Mucosa of descending colon (tissue), 3 donors: ENCODE results near the gene FBP2. TPM values are rescaled to one million over a fixed set of nuclear protein-coding genes. Genes with fewer than 3 reads are reported as not detected.

Source experiments
- ATAC-seq: fragments of 200-7000 bp; cut with Tn5 transposase; one replicate; pipeline ENCODE4 v1.9.1; 2020; ENCODE audit warnings: mild to moderate bottlenecking, moderate library complexity
- DNase-seq, 3 donors: peaks; one replicate each; pipeline ENCODE4 v3.0.0-alpha.2; 2020
- H3K36me3 ChIP-seq: fragments of 200-600 bp; one replicate; pipeline ENCODE4 v1.8.0; 2021; ENCODE audit warnings: low read depth, mild to moderate bottlenecking
- H3K4me1 ChIP-seq: fragments of 200-600 bp; one replicate; pipeline ENCODE4 v1.8.0; 2021; ENCODE audit warnings: low read depth, mild to moderate bottlenecking
- H3K4me3 ChIP-seq: fragments of 200-600 bp; one replicate; pipeline ENCODE4 v1.8.0; 2021; ENCODE audit warnings: mild to moderate bottlenecking
- H3K9me3 ChIP-seq: fragments of 200-600 bp; one replicate; pipeline ENCODE4 v1.8.0; 2021; ENCODE audit warnings: mild to moderate bottlenecking
- intact Hi-C, 2 donors: fragments of 100-400 bp; cut with DNase I in 1 of 2; cut with micrococcal nuclease in 1 of 2; formaldehyde crosslinking; loops; one replicate each; pipeline versions ENCODE4 v1.11.0 to v1.11.1; 2022; cut with DNase I, micrococcal nuclease
- total RNA-seq, 3 donors: library from RNA; stranded (reverse); fragmentation: NEBNext Ultra II Directional in 2 of 3; extraction: Animal tissue kit (Norgen Biotek cat#: 25700) in 2 of 3; gene quantifications; one replicate each; pipeline versions ENCODE4 v1.2.1 to v1.2.4, GENCODE V29; 2021 to 2023
- TF ChIP-seq, protein P1 (sequence below): fragments of 200-600 bp; IDR thresholded peaks from one replicate; pipeline ENCODE4 v1.8.0; 2022; ENCODE audit warnings: antibody characterized with exemption, mild to moderate bottlenecking
- donor health status: DM: no; HTN: no; CAD: no; lungs with moderate emphysema.
- donor health status: DM: no; HTN: no; CAD: no.
- donor health status: DM: no; HTN: yes; CAD: no.

FBP2 gene
- total RNA-seq, 3 donors from 2014 or later: not detected

DNA sequence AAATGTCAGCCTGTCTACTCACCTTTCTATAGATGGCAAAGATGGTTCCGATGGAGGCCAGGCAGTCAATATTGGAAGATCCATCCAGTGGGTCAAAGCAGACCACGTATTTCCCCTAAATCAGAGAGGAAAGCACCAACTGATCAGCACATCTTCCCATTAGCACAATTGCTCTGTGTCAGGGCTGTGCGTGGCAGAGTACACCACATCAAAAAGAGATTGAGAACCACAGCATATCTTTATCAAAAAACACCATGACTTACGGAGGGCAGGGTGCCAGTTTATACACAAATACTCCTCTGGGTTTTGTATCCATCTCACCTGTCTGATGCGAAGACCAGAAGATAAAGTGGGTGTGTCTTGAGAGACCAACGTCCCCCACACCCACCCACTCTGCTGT, 9.1 kb downstream of the FBP2 start:
- Histone ChIP-seq H3K36me3 (no peaks in the 10 kb centered on the region), H3K4me3 (no peak overlapping the region), H3K9me3 (no peaks in the 10 kb centered on the region), H3K4me1 (no peaks in the 10 kb centered on the region)
- DNase-seq (no peak), ATAC-seq (no peak)
- intact Hi-C loops: no loop called here
- TF ChIP-seq, protein P1, sequence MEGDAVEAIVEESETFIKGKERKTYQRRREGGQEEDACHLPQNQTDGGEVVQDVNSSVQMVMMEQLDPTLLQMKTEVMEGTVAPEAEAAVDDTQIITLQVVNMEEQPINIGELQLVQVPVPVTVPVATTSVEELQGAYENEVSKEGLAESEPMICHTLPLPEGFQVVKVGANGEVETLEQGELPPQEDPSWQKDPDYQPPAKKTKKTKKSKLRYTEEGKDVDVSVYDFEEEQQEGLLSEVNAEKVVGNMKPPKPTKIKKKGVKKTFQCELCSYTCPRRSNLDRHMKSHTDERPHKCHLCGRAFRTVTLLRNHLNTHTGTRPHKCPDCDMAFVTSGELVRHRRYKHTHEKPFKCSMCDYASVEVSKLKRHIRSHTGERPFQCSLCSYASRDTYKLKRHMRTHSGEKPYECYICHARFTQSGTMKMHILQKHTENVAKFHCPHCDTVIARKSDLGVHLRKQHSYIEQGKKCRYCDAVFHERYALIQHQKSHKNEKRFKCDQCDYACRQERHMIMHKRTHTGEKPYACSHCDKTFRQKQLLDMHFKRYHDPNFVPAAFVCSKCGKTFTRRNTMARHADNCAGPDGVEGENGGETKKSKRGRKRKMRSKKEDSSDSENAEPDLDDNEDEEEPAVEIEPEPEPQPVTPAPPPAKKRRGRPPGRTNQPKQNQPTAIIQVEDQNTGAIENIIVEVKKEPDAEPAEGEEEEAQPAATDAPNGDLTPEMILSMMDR: no peak

DNA sequence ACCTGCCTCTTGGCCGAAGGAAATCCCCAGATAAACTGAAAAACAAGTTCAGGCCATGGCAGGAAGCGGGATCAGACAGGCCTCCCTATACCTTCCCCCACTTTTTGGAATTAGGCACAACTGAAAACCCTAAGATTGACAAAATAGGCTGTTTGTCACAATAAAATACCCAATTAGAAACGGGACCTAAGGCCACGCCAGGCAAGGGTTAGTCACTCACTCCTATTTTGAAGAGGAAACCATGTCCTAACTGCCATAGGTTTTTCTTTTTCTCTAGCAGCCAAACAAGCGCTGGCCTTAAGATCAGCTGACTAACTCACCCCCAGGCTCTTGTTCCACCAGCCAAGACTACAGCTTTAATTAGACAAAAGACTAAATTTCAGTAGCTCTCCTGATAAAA, 11.9 kb downstream of the FBP2 start:
- intact Hi-C loops: no loop called here
- ATAC-seq (no peak), DNase-seq (no peak)
- H3K4me1 ChIP-seq: no peaks in the 10 kb centered on the region
- no peaks in the 10 kb centered on the region for H3K9me3 ChIP-seq
- TF ChIP-seq, protein P1: no peak
- H3K36me3 ChIP-seq: no peaks in the 10 kb centered on the region
- no peak overlapping the region for H3K4me3 ChIP-seq

DNA sequence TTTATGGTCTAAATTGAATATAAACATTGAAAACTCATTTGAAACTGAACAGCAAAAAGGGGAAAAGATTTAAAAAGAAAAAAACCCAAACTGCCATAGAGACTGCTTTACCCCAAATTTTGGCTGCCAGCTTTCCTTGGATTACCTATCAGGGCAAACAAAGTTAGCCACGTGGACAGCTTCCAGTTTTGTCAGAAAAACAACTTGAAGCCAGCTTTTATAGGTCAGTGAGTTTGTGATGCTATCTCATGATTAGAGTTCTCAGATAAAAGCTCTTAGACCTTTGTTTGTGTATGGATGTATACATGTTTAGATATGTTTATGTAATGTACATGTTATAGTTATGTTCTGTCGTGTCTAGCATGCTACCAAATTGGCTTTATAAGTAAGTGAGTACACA, 16.1 kb downstream of the FBP2 start:
- DNase-seq: no peak
- TF ChIP-seq, protein P1: no peak
- ATAC-seq: no peak
- no peaks in the 10 kb centered on the region for H3K4me1 ChIP-seq
- no peak overlapping the region for H3K4me3 ChIP-seq
- intact Hi-C loops: no loop called here
- no peaks in the 10 kb centered on the region for H3K36me3 ChIP-seq
- H3K9me3 ChIP-seq: no peaks in the 10 kb centered on the region

DNA sequence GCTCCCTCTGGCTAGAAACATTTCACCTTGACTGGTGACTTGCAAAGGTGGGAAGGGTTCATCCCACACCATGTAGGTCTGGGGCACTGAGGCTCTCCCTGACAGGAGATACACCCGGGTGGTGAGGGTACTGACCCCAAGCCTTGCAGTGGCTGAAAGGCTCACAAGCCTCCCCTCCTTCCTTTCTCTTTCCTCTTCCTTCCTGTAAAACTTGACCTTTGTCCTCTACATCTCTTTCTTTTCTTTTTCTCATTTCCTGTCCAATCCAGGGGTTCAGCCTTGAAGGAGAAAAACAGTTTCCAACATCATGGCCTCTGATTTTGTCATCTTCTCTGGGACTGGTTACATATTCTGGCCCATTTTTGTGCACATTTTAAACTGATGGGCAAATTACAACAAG, 16.6 kb downstream of the FBP2 start:
- intact Hi-C loops: no loop called here
- Histone ChIP-seq H3K9me3 (no peaks in the 10 kb centered on the region), H3K4me1 (no peaks in the 10 kb centered on the region), H3K4me3 (no peak overlapping the region), H3K36me3 (no peaks in the 10 kb centered on the region)
- ATAC-seq (peak; percentile 69), DNase-seq (no peak)
- TF ChIP-seq, protein P1: no peak

DNA sequence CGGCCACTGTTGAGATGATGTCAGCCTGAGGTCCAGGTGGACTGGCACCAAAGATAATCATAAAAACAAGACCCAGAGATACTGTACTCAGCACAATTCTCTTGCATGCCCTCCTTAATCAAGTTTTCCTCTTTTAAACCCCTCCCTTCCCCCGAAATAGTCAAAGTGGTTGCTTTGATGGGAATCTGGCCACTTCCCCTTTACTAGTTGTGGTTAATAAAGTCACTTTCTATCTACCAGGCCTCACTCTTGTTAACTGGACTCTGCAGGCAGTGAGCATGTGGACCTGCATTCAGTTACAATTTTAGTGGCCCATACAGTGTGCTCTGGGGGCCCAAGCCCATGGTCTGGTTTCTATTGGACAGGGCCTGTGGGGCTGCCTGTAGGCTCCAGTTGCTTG, 17.5 kb downstream of the FBP2 start:
- Histone ChIP-seq H3K36me3 (no peaks in the 10 kb centered on the region), H3K9me3 (no peaks in the 10 kb centered on the region), H3K4me3 (no peak overlapping the region), H3K4me1 (no peaks in the 10 kb centered on the region)
- no peak for DNase-seq
- intact Hi-C loops: no loop called here
- ATAC-seq: no peak
- TF ChIP-seq, protein P1: no peak
